Stimulated activated CD4-positive, alpha-beta T cell treated with anti-CD3 and anti-CD28 coated beads, Interleukin-15, amount 100 ng/mL, for 1 hour (primary cell): Measurements from ENCODE around the gene SDS.
"Not testable (repeated sequence)": the region's sequence is repeated elsewhere in the genome, so short reads cannot be mapped to it uniquely, and the experiment has no call there.

ENCODE experiments used
- DNase-seq, 2 donors: peaks; one replicate each; pipeline ENCODE4 v3.0.0-alpha.2; 2020; ENCODE audit warnings: low read depth in 1 of 2, low spot score in 1 of 2

SDS gene

DNA sequence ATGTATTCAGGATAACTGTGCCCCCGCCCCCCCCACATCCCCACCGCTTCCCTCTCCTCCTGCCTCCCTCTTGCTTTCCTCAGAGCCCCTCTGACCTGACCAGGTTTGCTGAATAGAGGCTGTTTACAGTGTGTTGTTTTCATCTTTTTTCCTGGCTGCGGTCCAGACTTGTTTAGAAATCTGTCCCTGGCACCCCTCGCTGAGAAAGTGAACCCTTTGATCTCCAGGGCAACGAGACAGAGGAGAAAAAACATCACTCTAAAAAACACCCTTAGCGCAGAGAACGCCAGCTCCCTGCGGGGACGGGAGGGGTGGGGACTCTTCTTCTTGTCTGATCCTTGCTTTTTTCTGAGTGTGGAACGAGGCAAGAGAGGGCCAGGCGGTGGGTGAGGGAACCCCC lies 22.5 kb downstream of the SDS start:
- no peak for DNase-seq

DNA sequence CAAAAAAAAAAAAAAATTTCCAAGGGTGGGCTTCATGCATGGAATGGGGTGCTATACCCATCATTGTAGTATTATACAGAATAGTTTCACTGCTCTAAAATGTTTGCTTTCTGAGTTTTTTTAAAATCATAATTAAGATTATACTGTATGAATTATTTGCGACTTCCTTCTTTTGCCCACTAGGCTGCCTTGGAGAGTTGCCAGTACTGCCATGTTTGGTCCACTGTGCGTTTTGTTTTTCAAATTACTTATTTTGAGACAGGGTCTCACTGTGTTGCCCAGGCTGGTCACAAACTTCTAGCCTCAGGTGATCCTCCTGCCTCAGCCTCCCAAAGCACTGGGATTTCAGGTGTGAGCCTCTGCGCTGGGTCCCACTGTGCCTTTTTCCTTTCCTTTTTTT lies 25.4 kb downstream of the SDS start:
- no peak for DNase-seq

DNA sequence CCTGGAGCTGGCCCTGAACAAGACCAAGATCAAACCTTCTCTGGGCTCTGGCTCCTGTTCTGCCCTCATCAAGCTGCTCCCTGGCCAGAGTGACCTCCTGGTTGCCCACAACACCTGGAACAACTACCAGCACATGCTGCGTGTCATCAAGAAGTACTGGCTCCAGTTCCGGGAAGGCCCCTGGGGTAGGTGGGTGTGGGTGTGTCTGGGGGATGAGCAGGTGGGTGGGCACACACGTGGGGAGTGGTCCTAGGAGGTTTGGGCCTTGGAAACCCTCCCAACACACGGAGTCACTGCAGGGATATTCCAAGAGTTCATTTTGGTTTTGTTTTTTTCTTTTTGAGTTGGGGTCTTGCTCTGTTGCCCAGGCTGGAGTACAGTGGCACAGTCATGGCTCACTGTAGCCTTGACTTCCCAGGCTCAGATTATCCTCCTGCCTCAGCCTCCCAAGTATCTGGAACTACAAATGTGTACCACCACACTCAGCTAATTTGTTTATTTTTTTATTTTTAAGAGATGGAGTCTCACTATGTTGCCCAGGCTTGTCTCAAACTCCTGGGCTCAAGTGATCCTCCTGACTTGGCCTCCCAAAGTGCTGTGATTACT lies 28.8 kb downstream of the SDS start:
- no peak for DNase-seq

DNA sequence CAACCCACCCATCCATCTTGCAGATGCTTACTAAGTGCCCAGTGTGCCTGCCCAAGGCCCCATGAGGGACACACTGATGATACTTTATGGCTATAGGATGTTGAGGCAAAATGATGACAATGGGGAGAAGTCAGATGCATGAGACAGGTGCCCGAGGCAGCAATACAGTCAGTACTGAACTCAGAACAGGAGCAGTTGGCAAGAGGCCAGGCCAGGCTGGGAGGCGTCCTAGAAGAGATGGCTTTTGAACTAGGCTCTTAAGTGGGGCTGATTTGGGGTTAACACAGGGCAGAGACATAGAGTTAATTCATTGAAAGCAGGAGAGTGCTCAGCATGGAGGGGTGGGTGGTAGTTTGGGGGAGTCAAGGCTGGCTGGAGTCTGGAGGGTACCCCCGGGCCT lies 29.7 kb downstream of the SDS start:
- DNase-seq, result no peak

- DNase-seq, result no peak
Observed at GRCh38 chr12:113373440-113373839, 30.2 kb downstream of the SDS start.

DNA sequence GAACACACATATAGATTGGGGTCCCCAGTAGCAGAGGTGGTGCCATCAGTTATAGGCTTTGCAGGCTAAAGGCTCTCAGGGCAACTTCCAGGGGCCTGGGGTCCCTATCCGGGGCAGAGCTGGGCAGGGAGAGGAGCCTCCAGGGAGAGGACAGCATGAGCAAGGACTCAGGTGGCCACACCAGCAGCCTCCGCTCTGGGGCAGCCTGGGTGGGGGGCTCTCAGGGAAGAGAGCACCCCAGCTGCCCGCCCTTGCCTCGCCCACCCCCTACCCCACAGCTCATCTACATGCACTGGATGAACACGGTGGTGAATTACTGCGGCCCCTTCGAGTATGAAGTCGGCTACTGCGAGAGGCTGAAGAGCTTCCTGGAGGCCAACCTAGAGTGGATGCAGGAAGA lies 31.3 kb downstream of the SDS start:
- DNase-seq, result no peak

DNA sequence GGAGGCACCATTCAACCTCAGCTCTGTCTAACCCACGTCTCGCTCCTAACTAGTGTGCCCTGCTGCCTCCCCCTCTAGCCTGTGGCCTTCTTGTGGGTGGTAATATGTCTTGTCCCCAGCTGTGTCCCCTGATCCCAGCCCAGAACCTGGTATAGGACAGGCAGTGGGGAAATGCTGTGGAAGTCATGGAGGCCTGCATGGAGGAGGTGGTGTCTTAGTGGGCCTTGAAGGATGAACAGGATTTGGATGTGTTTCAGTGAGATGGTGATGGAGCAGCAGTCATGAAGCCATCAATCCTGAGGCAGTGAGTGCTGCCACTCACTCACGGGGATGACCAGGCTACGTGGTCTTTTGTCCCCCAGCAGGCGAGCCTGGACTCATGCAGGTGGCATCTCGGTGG lies 31.9 kb downstream of the SDS start:
- DNase-seq, result no peak

- DNase-seq, result no peak
Observed at GRCh38 chr12:113370923-113371682, 32.6 kb downstream of the SDS start.

DNA sequence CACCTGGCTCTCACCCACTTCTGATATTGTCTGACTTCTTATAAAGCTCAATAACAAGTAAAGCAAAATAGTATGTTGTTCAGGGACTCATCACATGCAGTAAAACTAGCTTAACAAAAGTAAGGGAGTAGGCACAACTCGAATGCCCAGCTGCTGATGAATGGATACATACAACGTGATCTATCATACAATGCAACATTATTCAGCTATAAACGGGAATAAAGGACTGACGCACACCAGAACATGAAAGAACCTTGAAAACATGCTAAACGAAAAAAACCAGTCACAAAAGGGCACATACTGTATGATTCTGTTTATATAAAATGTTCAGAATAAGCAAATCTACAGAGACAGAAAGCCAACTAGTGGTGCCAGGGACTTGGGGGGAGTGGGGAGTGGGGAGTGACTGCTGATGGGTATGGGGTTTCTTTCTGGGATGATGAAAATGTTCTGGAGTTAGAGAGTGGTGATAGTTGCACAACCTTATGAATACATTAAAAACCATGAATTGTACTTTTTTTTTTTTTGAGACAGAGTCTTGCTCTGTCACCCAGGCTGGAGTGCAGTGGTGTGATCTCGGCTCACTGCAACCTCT lies 34.2 kb downstream of the SDS start:
- DNase-seq, result no peak

- no peak for DNase-seq
Observed at GRCh38 chr12:113368331-113368730, 35.4 kb downstream of the SDS start.

GRCh38 chr12:113366827-113367226 lies 36.9 kb downstream of the SDS start:
- no peak for DNase-seq

GRCh38 chr12:113365639-113366395 lies 37.9 kb downstream of the SDS start:
- no peak for DNase-seq

DNA sequence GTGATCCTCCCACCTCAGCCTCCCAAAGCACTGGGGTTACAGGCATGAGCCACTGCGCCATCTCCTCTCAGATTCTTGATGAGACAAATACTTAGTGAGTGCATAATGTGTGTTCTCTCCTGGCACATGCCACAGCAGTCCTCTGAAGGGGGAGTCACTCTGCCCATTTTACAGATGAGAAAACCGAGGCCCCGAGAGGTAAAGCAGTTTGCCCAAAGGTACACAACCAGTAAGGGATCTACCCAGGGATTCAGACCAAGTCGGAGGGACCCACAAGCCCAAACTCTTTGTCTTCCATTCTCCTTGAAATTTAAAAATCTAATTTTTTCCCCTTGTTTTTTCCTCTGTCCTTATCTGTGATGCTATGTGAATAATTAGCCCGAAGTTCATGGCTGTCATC lies 39.0 kb downstream of the SDS start:
- DNase-seq, result no peak

- no peak for DNase-seq
Observed at GRCh38 chr12:113361574-113362370, 41.9 kb downstream of the SDS start.

- DNase-seq, result no peak
Observed at GRCh38 chr12:113359939-113360748, 43.5 kb downstream of the SDS start.

DNA sequence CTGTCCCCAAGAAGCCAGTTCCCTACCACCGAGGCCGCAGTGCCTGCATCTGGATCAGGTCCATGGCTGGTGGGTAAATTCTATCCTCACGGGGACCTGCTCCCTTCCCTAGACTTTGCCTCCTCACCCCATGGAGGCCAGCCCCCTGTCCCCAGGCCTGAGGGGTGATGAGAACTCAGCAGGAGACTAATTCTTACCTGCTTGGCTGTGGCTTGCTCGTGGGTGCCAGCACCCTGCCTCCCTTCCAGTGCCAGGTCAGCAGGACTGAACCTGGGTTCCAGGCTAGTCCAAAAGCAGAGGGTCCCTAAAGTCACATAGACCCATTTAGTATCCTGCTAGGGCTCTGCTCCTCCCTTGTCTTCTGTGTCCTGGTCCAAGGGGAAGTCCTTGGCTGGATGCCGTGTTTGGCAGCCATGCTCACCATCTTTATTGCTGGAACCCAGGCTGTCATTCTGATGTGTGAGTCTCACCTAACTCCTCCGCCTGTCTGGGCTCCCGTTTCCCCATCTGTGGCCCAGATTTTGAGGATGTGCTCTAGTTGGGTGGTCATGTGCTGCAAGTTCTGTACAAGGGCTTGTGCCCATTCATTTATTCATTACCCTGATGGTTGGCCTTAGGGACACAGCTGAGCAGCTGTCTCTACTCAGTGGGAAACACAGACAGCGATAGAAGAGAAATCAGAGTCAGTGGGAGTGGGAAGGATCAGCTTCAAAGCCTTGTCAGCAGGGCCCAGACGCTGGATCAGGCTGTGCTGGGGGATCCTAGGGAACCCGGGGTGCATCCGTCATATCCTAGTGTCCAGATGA lies 44.4 kb downstream of the SDS start:
- no peak for DNase-seq

GRCh38 chr12:113358381-113359132 lies 45.1 kb downstream of the SDS start, which contains the start of gene PLBD2:
TSS of gene PLBD2 (plus strand) at chr12:113358587. CDS start at chr12:113358601, 14 bp downstream.
- peak; percentile 89 to 92 for DNase-seq

GRCh38 chr12:113354192-113354591 lies 49.5 kb downstream of the SDS start:
- not testable (repeated sequence) for DNase-seq

- DNase-seq, result no peak
Observed at GRCh38 chr12:113351089-113351488, 52.6 kb downstream of the SDS start.
